K562 (cell line): ENCODE measurements around the gene CCP110. TPM values are rescaled to one million over a fixed set of nuclear protein-coding genes. Genes with fewer than 3 reads are reported as not detected.

ENCODE experiments used
- ATAC-seq: fragments of 200-7000 bp; cut with Tn5 transposase; 3 replicates; pipeline ENCODE4 v1.9.1; 2020; ENCODE audit warnings: moderate library complexity
- BruUV-seq: library from RNA; stranded (reverse); fragments of 400-500 nt; replicated peaks from 2 replicates; lab custom pipeline; 2021; lab: Mats Ljungman, UMichigan
- CTCF ChIA-PET: fragments of 300-600 bp; formaldehyde crosslinking; extraction: SDS; loops from one replicate; lab custom pipeline; 2021; ENCODE audit warnings: low intra/inter-chr PET ratio; lab: Yijun Ruan, JAX
- POLR2A ChIA-PET: fragments of 300-600, 350-650 bp; sonication (Branson Sonifier 250); formaldehyde crosslinking; extraction: SDS; loops from one replicate; lab custom pipeline; 2021; ENCODE audit warnings: antibody characterized with exemption, inconsistent platforms; lab: Yijun Ruan, JAX
- DNase-seq, 4 experiments: peaks; one replicate each; pipeline versions ENCODE4 v3.0.0 to v3.0.0-alpha.2; 2011 to 2018; ENCODE audit warnings: low spot score in 3 of 4, mixed read lengths in 3 of 4; ENCODE audit errors: extremely low read depth in 1 of 4
- FAIRE-seq: peaks from 2 replicates; lab custom pipeline; 2011; peaks lifted over from hg19 to GRCh38; lab: Jason Lieb, UNC
- H2AFZ ChIP-seq: 2 replicates; pipeline ENCODE4 v1.6.0; 2011; ENCODE audit warnings: low read depth, low read length, control low read depth, inconsistent platforms
- H3K27ac ChIP-seq: fragments of 200-600 bp; 3 replicates; pipeline ENCODE4 v1.8.0; 2011; ENCODE audit warnings: low read depth, mild to moderate bottlenecking, control low read depth, inconsistent platforms, low read length, moderate library complexity, mixed read lengths; ENCODE audit errors: extremely low read depth
- H3K27me3 ChIP-seq, 2 experiments: fragments of 300-600 bp in 1 of 2; 2 replicates in 1 of 2; 3 replicates in 1 of 2; pipeline versions ENCODE4 v1.6.0 to v1.8.0; 2011; ENCODE audit warnings: inconsistent platforms in 2 of 2, low read length in 2 of 2, mild to moderate bottlenecking in 1 of 2, mixed read lengths in 1 of 2, moderate library complexity in 1 of 2; ENCODE audit not compliant: control insufficient read depth in 2 of 2, insufficient read depth in 2 of 2
- H3K36me3 ChIP-seq: fragments of 300-600 bp; 3 replicates; pipeline ENCODE4 v1.8.0; 2011; ENCODE audit warnings: mild to moderate bottlenecking, low read length, inconsistent platforms; ENCODE audit not compliant: control insufficient read depth, insufficient read depth
- H3K4me1 ChIP-seq, 2 experiments: fragments of 200-600 bp in 1 of 2; replicated peaks in 1 of 2; 2 replicates in 1 of 2; 3 replicates in 1 of 2; pipeline versions ENCODE4 v1.5.1 to v1.8.0; 2011; ENCODE audit warnings: inconsistent platforms in 2 of 2, low read length in 2 of 2, mild to moderate bottlenecking in 1 of 2, mixed read lengths in 1 of 2, moderate library complexity in 1 of 2; ENCODE audit not compliant: control insufficient read depth in 2 of 2, insufficient read depth in 2 of 2
- H3K4me2 ChIP-seq: 2 replicates; pipeline ENCODE4 v1.6.1; 2011; ENCODE audit warnings: low read length, control low read depth, inconsistent platforms, mixed read lengths; ENCODE audit not compliant: insufficient read depth
- H3K4me3 ChIP-seq: fragments of 200-600 bp; sonication (generic), shearing (Covaris generic); 2 replicates; pipeline ENCODE4 v1.5.1; 2016; ENCODE audit warnings: control low read depth, inconsistent platforms
- H3K79me2 ChIP-seq: fragments of 200-600 bp; 3 replicates; pipeline ENCODE4 v1.8.0; 2011; ENCODE audit warnings: low read length, inconsistent platforms; ENCODE audit not compliant: control insufficient read depth, insufficient read depth
- H3K9ac ChIP-seq, 2 experiments: 2 replicates each; pipeline versions ENCODE4 v1.6.0 to v1.6.1; 2011; ENCODE audit warnings: low read depth in 2 of 2, low read length in 2 of 2, control low read depth in 1 of 2, inconsistent platforms in 1 of 2, mild to moderate bottlenecking in 1 of 2, mixed read lengths in 1 of 2; ENCODE audit not compliant: insufficient read depth in 1 of 2
- H3K9me1 ChIP-seq: one replicate; pipeline ENCODE4 v1.6.0; 2011; ENCODE audit warnings: inconsistent platforms, mild to moderate bottlenecking, low read length, moderate library complexity; ENCODE audit not compliant: control insufficient read depth, insufficient read depth
- H3K9me3 ChIP-seq: replicated peaks from 2 replicates; pipeline ENCODE4 v1.5.1; 2011; ENCODE audit warnings: low read depth, low read length, inconsistent platforms; ENCODE audit not compliant: control insufficient read depth, insufficient read depth
- H4K20me1 ChIP-seq: replicated peaks from 2 replicates; pipeline ENCODE4 v1.6.1; 2011; ENCODE audit warnings: low read length, inconsistent platforms, mixed read lengths; ENCODE audit not compliant: control insufficient read depth, insufficient read depth
- ASH1L ChIP-seq: fragments of 450-650 bp; IDR thresholded peaks from 2 replicates; pipeline ENCODE4 v1.6.1; 2018; ENCODE audit warnings: borderline replicate concordance, mild to moderate bottlenecking, low read depth; ENCODE audit not compliant: partially characterized antibody
- ATF3 ChIP-seq, 2 experiments: fragments of 450-650 bp in 1 of 2; sonication (generic) in 1 of 2; formaldehyde crosslinking in 1 of 2; IDR thresholded peaks in 1 of 2; conservative IDR thresholded peaks in 1 of 2; 2 replicates each; pipeline versions ENCODE4 v1.6.1 to v1.8.1; 2016 to 2023; ENCODE audit warnings: mild to moderate bottlenecking in 2 of 2, moderate library complexity in 2 of 2, inconsistent platforms in 1 of 2, missing genetic modification reagents in 1 of 2
- BCL6 ChIP-seq: fragments of 250-450 bp; sonication (Bioruptor Pico); IDR thresholded peaks from 2 replicates; pipeline ENCODE4 v1.4.0; 2020
- CEBPG ChIP-seq, 3 experiments: fragments of 200-800 bp in 1 of 3; sonication (Bioruptor generic) in 1 of 3; sonication (generic) in 1 of 3; formaldehyde crosslinking in 1 of 3; IDR thresholded peaks in 2 of 3; conservative IDR thresholded peaks in 1 of 3; 2 replicates each; pipeline versions ENCODE4 v1.6.1 to v1.8.0; 2016 to 2022; ENCODE audit warnings: missing compliant biosample characterization in 2 of 3, missing genetic modification characterization in 2 of 3, mild to moderate bottlenecking in 1 of 3, missing genetic modification reagents in 1 of 3
- ESRRA ChIP-seq: fragments of 450-650 bp; IDR thresholded peaks from 2 replicates; pipeline ENCODE4 v1.6.1; 2014; ENCODE audit warnings: low read depth, mild to moderate bottlenecking, moderate library complexity, borderline replicate concordance
- MNT ChIP-seq, 2 experiments: fragments of 450-650 bp; conservative IDR thresholded peaks; 2 replicates each; pipeline ENCODE4 v1.6.1; 2017; ENCODE audit warnings: mild to moderate bottlenecking in 2 of 2, moderate library complexity in 2 of 2
- NFIC ChIP-seq: fragments of 450-650 bp; IDR thresholded peaks from 2 replicates; pipeline ENCODE4 v1.6.1; 2017; ENCODE audit warnings: mild to moderate bottlenecking, inconsistent platforms
- PPARD ChIP-seq: fragments of 250-450 bp; sonication (Bioruptor Pico); IDR thresholded peaks from 2 replicates; pipeline ENCODE4 v1.8.0; 2022; ENCODE audit warnings: inconsistent platforms, mild to moderate bottlenecking, moderate library complexity
- TAF15 ChIP-seq: fragments of 200-400 bp; formaldehyde crosslinking; IDR thresholded peaks from 2 replicates; pipeline ENCODE4 v1.6.1; 2017; ENCODE audit warnings: mild to moderate bottlenecking, low read depth, low read length, moderate library complexity
- TARDBP ChIP-seq: fragments of 450-650 bp; IDR thresholded peaks from 2 replicates; pipeline ENCODE4 v1.6.1; 2016
- XRCC4 ChIP-seq: IDR thresholded peaks from one replicate; pipeline ENCODE4 v1.6.1; 2011; ENCODE audit not compliant: insufficient read depth, insufficient read length; ENCODE audit errors: extremely low read depth
- ZNF184 ChIP-seq: sonication (generic); formaldehyde crosslinking; IDR thresholded peaks from 2 replicates; pipeline ENCODE4 v1.5.0; 2020; ENCODE audit warnings: missing genetic modification reagents
- ZNF384 ChIP-seq: IDR thresholded peaks from 2 replicates; pipeline ENCODE4 v1.6.1; 2012; ENCODE audit warnings: low read depth, low read length, improper control_type of control experiment
- ZSCAN29 ChIP-seq: fragments of 450-650 bp; IDR thresholded peaks from 2 replicates; pipeline ENCODE4 v1.6.1; 2017
- ZZZ3 ChIP-seq: fragments of 450-650 bp; IDR thresholded peaks from 2 replicates; pipeline ENCODE4 v1.6.1; 2016; ENCODE audit warnings: antibody characterized with exemption, mild to moderate bottlenecking, moderate library complexity
- WGBS: fragments of 100-300 bp; shearing (Covaris generic); methylation state at CpG from one replicate; pipeline ENCODE4 v1.1.6; 2016; ENCODE audit warnings: low coverage, mixed read lengths; ENCODE audit not compliant: insufficient coverage; ENCODE audit errors: missing lambda C conversion rate; 5-methylcytosine and 5-hydroxymethylcytosine counted together
- in situ Hi-C: fragments of 300-500 bp; cut with MboI; formaldehyde crosslinking; loops from 4 replicates; pipeline ENCODE4 v1.15.0; 2018; ENCODE audit warnings: inconsistent platforms, mixed read lengths
- intact Hi-C: fragments of 100-400 bp; cut with micrococcal nuclease; formaldehyde crosslinking; loops from 2 replicates; pipeline ENCODE4 v1.14.2; 2022
- polyA plus RNA-seq, 8 experiments: library from polyadenylated mRNA; depleted of rRNA in 4 of 8; stranded (reverse) in 5 of 8; unstranded in 3 of 8; fragments of >200 nt; fragmentation: Nextera tagmentation in 2 of 8; fragmentation: Illumina TruSeq in 1 of 8; extraction: Ambion mirVana in 2 of 8; extraction: Trizol in 1 of 8; gene quantifications; 2 replicates each; pipeline versions ENCODE4 v1.2.1 to v1.2.3, GENCODE V29; 2011 to 2014; ENCODE audit warnings: inconsistent platforms in 1 of 8, missing spikeins in 1 of 8
- total RNA-seq, 7 experiments: library from RNA; depleted of rRNA in 6 of 7; stranded (reverse); fragments of >200 nt in 6 of 7; fragmentation: Illumina TruSeq in 2 of 7; extraction: Trizol in 2 of 7; gene quantifications; 2 replicates each; pipeline versions ENCODE4 v1.2.1 to v1.2.3, GENCODE V29; 2011 to 2021; ENCODE audit warnings: low replicate concordance in 1 of 7

The CCP110 gene
- total and polyA plus RNA-seq, 9 of the 15 experiments (the other 6 are each of a cell fraction or from before 2014, with no cell fraction given), result 3.5 to 16.1 (median 12.1) TPM

DNA sequence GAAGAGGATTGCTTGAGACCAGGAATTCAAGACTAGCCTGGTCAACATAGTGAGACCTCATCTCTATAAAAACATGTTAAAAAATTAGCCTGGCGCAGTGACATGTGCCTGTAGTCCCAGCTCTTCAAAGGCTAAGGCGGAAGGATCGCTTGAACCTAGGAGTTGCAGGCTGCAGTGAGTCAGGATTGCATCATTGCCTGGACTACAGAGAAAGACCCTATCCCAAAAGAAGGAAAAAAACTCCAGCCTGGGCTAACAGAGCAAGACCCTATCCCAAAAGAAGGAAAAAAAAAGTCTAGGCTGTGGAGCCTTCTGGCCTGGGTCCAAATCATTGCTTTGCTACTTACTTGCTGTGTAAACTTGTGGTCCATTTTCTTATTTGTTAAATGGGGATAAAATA is 4.9 kb downstream of the CCP110 start:
- Histone ChIP-seq H3K9ac (no peak overlapping the region), H2AFZ (no peak overlapping the region), H3K27ac (no peak overlapping the region), H3K9me1 (no peaks in the 10 kb centered on the region), H3K9me3 (no peaks in the 10 kb centered on the region), H3K4me1 (peaks cover 9 to 11% of the 10 kb centered on the region in 2 experiments; a peak in 3 of 5 replicates), H3K36me3 (peaks cover 52% of the 10 kb centered on the region), H3K27me3 (no peaks in the 10 kb centered on the region), H3K4me2 (no peak overlapping the region), H4K20me1 (no peaks in the 10 kb centered on the region), H3K79me2 (peaks cover 32% of the 10 kb centered on the region), H3K4me3 (no peak overlapping the region)
- FAIRE-seq, result no peak
- in situ Hi-C loops, result no loop called here
- WGBS, result 96% methylated on average over 3 of the region's 3 CpGs
- TF ChIP-seq ZNF384 (no peak), ESRRA (no peak), ZZZ3 (no peak), CEBPG (CRISPR knock-in tag; IDR thresholded peaks at IDR 0.05) (no peak), CEBPG (tag; conservative IDR thresholded peaks at IDR 0.05 in 1 of 2, IDR thresholded peaks at IDR 0.05 in 1 of 2) (0 out of 4 replicates have a peak, but pooled peaks of 1 of the 2 experiments have one; percentile 20), NFIC (peak; percentile 23), BCL6 (CRISPR knock-in tag) (no peak), ATF3 (IDR thresholded peaks at IDR 0.05) (peak; percentile 74), ATF3 (CRISPR knock-in tag; conservative IDR thresholded peaks at IDR 0.05) (no peak), TAF15 (no peak), TARDBP (no peak), MNT (conservative IDR thresholded peaks at IDR 0.05) (no peak), XRCC4 (no peak), PPARD (CRISPR knock-in tag) (no peak), ASH1L (no peak), ZNF184 (CRISPR knock-in tag) (no peak), ZSCAN29 (no peak)
- no peak for DNase-seq
- POLR2A ChIA-PET, result interaction anchor here (1.1 to 1.4 kb wide), 2 partner anchors 24 to 35 kb away, joined by 3 read pairs; no protein-coding TSS in a partner anchor
- ATAC-seq, result no peak
- BruUV-seq, result no TSS peak
- intact Hi-C loops, result loop anchor here (10.0 kb wide), 1 partner anchor 134 kb away; no protein-coding TSS in a partner anchor
- CTCF ChIA-PET, result no interaction called here
